Gastroesophageal sphincter (tissue), 3 donors: Measurements from ENCODE around the gene PLXNA1.

Experiments
- EP300 ChIP-seq: sonication (generic); formaldehyde crosslinking; IDR thresholded peaks from one replicate; pipeline ENCODE4 v1.6.1; 2017; ENCODE audit warnings: antibody characterized with exemption, mild to moderate bottlenecking
- POLR2A ChIP-seq, 2 donors: fragments of 450-650 bp; IDR thresholded peaks; one replicate each; pipeline ENCODE4 v1.6.1; 2017; ENCODE audit warnings: antibody characterized with exemption in 2 of 2, mild to moderate bottlenecking in 2 of 2, moderate library complexity in 1 of 2
- TF ChIP-seq, protein P1 (sequence below), 4 experiments: fragments of 200-600 bp in 2 of 4; fragments of 450-650 bp in 2 of 4; sonication (generic) in 1 of 4; IDR thresholded peaks; one replicate each; pipeline ENCODE4 v1.5.1; 2017 to 2019; ENCODE audit warnings: antibody characterized with exemption in 4 of 4, mild to moderate bottlenecking in 2 of 4, moderate library complexity in 2 of 4

DNA sequence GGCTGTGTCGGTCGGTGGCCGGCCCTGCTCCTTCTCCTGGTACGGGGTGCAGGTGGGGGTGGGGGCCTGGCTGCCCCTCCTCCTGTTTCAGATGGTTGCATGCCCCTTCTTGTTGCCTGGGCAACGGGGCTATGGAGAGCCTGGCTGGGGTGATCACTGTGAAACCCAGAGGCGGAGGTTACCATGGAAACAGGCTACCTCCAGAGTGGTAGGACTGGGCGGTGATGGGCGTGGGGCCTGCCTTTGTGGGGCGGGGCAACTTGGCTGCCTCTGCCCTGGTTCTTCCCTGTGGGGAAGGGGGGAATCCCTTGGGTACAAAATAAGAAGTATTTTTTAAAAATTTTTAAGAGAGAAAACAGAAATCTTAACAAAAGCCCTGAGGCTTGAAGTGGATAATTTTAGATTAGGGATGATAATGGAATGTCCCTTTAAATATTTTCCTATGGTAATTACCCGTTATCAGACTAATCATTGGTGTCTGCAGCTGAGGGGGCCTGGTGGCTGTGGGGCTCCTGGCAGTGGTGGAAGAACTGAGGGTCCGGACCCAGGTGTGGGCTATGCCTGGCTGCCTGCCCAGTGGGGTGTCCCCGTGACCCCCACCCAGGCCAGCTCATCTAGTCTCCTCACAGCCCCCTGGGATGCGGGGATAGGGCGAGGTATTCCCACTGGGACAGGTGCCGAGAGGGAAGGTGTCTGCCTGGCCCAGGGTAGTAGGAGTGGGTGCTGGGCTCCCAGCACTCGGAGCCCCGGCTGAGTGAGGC lies 32.5 kb downstream of the PLXNA1 start:
- no peak for TF ChIP-seq POLR2A (IDR thresholded peaks at IDR 0.05)
- TF ChIP-seq, protein P1, sequence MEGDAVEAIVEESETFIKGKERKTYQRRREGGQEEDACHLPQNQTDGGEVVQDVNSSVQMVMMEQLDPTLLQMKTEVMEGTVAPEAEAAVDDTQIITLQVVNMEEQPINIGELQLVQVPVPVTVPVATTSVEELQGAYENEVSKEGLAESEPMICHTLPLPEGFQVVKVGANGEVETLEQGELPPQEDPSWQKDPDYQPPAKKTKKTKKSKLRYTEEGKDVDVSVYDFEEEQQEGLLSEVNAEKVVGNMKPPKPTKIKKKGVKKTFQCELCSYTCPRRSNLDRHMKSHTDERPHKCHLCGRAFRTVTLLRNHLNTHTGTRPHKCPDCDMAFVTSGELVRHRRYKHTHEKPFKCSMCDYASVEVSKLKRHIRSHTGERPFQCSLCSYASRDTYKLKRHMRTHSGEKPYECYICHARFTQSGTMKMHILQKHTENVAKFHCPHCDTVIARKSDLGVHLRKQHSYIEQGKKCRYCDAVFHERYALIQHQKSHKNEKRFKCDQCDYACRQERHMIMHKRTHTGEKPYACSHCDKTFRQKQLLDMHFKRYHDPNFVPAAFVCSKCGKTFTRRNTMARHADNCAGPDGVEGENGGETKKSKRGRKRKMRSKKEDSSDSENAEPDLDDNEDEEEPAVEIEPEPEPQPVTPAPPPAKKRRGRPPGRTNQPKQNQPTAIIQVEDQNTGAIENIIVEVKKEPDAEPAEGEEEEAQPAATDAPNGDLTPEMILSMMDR (IDR thresholded peaks at IDR 0.05): no peak
- no peak for TF ChIP-seq EP300
